Renal pelvis (tissue), 3 donors: ENCODE data around the gene APOBEC3A. TPM values are rescaled to one million over a fixed set of nuclear protein-coding genes. Genes with fewer than 3 reads are reported as not detected.

ENCODE experiments used
- polyA plus RNA-seq, 3 donors: library from polyadenylated mRNA; unstranded; fragments of 120-200 nt; gene quantifications; one replicate each; pipeline ENCODE4 v1.2.1, GENCODE V29; 2013; ENCODE audit not compliant: insufficient read length in 3 of 3

Gene APOBEC3A
- polyA plus RNA-seq, 3 donors, result 0.11 to 0.25 TPM; not detected in 1

Other genes starting within 250 kb of the APOBEC3A start
- gene SUN2, start 201.6 kb upstream of the APOBEC3A start, polyA plus RNA-seq, result 10 to 100 TPM; 62.8 to 89.9 (median 65.6) TPM
- 10 to 100 TPM; 39.3 to 43.6 (median 40.4) TPM for gene DNAL4, start 163.5 kb upstream of the APOBEC3A start, polyA plus RNA-seq
- gene NPTXR, start 113.6 kb upstream of the APOBEC3A start, polyA plus RNA-seq, result 1 to 10 TPM; 4.1 to 4.9 (median 4.4) TPM
- 10 to 100 TPM; 43.7 to 46.4 (median 45.2) TPM for gene CBX6, start 85.4 kb upstream of the APOBEC3A start, polyA plus RNA-seq
- gene APOBEC3B, start 24.7 kb downstream of the APOBEC3A start, polyA plus RNA-seq, result 1 to 10 TPM; 3.4 to 6.8 (median 6.7) TPM
- 10 to 100 TPM in 1 of 3 donors, 1 to 10 TPM in 2; 9.1 to 10.8 (median 9.3) TPM for gene APOBEC3C, start 56.6 kb downstream of the APOBEC3A start, polyA plus RNA-seq
- gene APOBEC3D, start 63.5 kb downstream of the APOBEC3A start, polyA plus RNA-seq, result 1 to 10 TPM in 2 of 3 donors, under 1 TPM in 1; 0.57 to 2.7 (median 1.5) TPM
- gene APOBEC3F, start 83.3 kb downstream of the APOBEC3A start, polyA plus RNA-seq, result 1 to 10 TPM; 7.4 to 8.7 (median 8.6) TPM
- gene APOBEC3G, start 119.7 kb downstream of the APOBEC3A start, polyA plus RNA-seq, result 10 to 100 TPM in 1 of 3 donors, 1 to 10 TPM in 2; 6.5 to 11.4 (median 7.6) TPM
- gene APOBEC3H, start 139.6 kb downstream of the APOBEC3A start, polyA plus RNA-seq, result under 1 TPM in 2 of 3 donors, not detected in 1; 0.09 to 0.36 TPM
- 10 to 100 TPM in 2 of 3 donors, 1 to 10 TPM in 1; 8.0 to 12.8 (median 12.4) TPM for gene CBX7, start 195.1 kb downstream of the APOBEC3A start, polyA plus RNA-seq